Tibial artery (tissue), 4 donors: ENCODE data around the gene CREG1.

Experiments used
- DNase-seq, 2 donors: peaks; one replicate each; pipeline ENCODE4 v3.0.0-alpha.2; 2019
- H3K27ac ChIP-seq, 2 donors: fragments of 200-600 bp; sonication (generic) in 1 of 2; 1 replicate in 1 of 2; 2 replicates in 1 of 2; pipeline ENCODE4 v1.5.1; 2018 to 2019; ENCODE audit warnings: mild to moderate bottlenecking in 1 of 2
- H3K27me3 ChIP-seq, 2 donors: fragments of 200-600 bp; sonication (generic) in 1 of 2; one replicate each; pipeline versions ENCODE4 v1.5.1 to v1.6.0; 2016 to 2019
- H3K36me3 ChIP-seq, 3 donors: fragments of 200-600 bp; sonication (generic) in 2 of 3; one replicate each; pipeline ENCODE4 v1.5.1; 2016 to 2019; ENCODE audit warnings: mild to moderate bottlenecking in 2 of 3
- H3K4me1 ChIP-seq, 4 donors: fragments of 200-600 bp; sonication (generic) in 2 of 4; 1 replicate in 3 of 4; 2 replicates in 1 of 4; pipeline ENCODE4 v1.5.1; 2016 to 2019
- H3K4me3 ChIP-seq, 2 donors: fragments of 200-600 bp; sonication (generic) in 1 of 2; 1 replicate in 1 of 2; 2 replicates in 1 of 2; pipeline ENCODE4 v1.5.1; 2018 to 2019; ENCODE audit warnings: mild to moderate bottlenecking in 2 of 2
- H3K9me3 ChIP-seq, 3 donors: fragments of 200-600 bp; sonication (generic) in 1 of 3; one replicate each; pipeline ENCODE4 v1.5.1; 2016 to 2019
- CTCF ChIP-seq, 2 experiments: fragments of 200-600 bp in 1 of 2; fragments of 450-650 bp in 1 of 2; IDR thresholded peaks; one replicate each; pipeline ENCODE4 v1.5.1; 2017 to 2019; ENCODE audit warnings: antibody characterized with exemption in 2 of 2, mild to moderate bottlenecking in 1 of 2, moderate library complexity in 1 of 2
- intact Hi-C: fragments of 100-400 bp; cut with DNase I; formaldehyde crosslinking; loops from one replicate; pipeline ENCODE4 v1.15.0; 2023; ENCODE audit warnings: low total_unique reads

The CREG1 gene

GRCh38 chr1:167553136-167554027 lies at the start of gene CREG1:
Gene CREG1, minus strand, starts transcription at chr1:167553762.
- Histone ChIP-seq H3K27me3 (no peaks in the 10 kb centered on the region), H3K4me3 (peak within 1 kb of the TSS; percentile 85), H3K27ac (peak within 1 kb of the TSS; percentile 75 to 76), H3K9me3 (no peaks in the 10 kb centered on the region), H3K36me3 (no peaks in the 10 kb centered on the region), H3K4me1 (peaks cover 0 to 31% (median 21%) of the 10 kb centered on the region in 4 donors)
- peak; percentile 94 to 96 for DNase-seq
- no peak for TF ChIP-seq CTCF (IDR thresholded peaks at IDR 0.05)
- intact Hi-C loops = loop anchor here (5.0 kb wide), 1 partner anchor 676 kb away; the partner anchor contains the start of gene TADA1

GRCh38 chr1:167602840-167603239 lies 49.3 kb upstream of the CREG1 start:
- Histone ChIP-seq H3K27ac (no peak overlapping the region), H3K4me3 (no peak overlapping the region), H3K4me1 (peaks cover 0 to 21% (median 10%) of the 10 kb centered on the region in 4 donors), H3K9me3 (peaks cover 0 to 11% (median 11%) of the 10 kb centered on the region in 3 donors), H3K36me3 (no peaks in the 10 kb centered on the region), H3K27me3 (no peaks in the 10 kb centered on the region)
- no peak for DNase-seq
- intact Hi-C loops = loop anchor here (10.0 kb wide), 1 partner anchor 192 kb away; no protein-coding TSS in a partner anchor
- TF ChIP-seq CTCF (IDR thresholded peaks at IDR 0.05) = no peak

GRCh38 chr1:167601442-167602383 lies 48.2 kb upstream of the CREG1 start:
- Histone ChIP-seq H3K27ac (peak overlapping the region in 1 of 2 donors; percentile 17), H3K4me1 (peaks cover 0 to 21% (median 10%) of the 10 kb centered on the region in 4 donors), H3K4me3 (no peak overlapping the region), H3K36me3 (no peaks in the 10 kb centered on the region), H3K9me3 (peaks cover 0 to 1% (median 0%) of the 10 kb centered on the region in 3 donors), H3K27me3 (no peaks in the 10 kb centered on the region)
- intact Hi-C loops = loop anchor here (2.0 to 10.0 kb wide), 2 partner anchors 85 to 193 kb away; no protein-coding TSS in a partner anchor
- no peak for TF ChIP-seq CTCF (IDR thresholded peaks at IDR 0.05)
- DNase-seq = peak; percentile 67 to 73

GRCh38 chr1:167599957-167600581 lies 46.5 kb upstream of the CREG1 start:
- H3K4me3 ChIP-seq = no peak overlapping the region
- TF ChIP-seq CTCF (IDR thresholded peaks at IDR 0.05) = peak; percentile 57 to 70
- no peaks in the 10 kb centered on the region for H3K27me3 ChIP-seq
- DNase-seq = peak in 1 of 2 donors; percentile 41
- intact Hi-C loops = loop anchor here (2.0 to 10.0 kb wide), 2 partner anchors 87 to 195 kb away; no protein-coding TSS in a partner anchor
- H3K36me3 ChIP-seq = no peaks in the 10 kb centered on the region
- peaks cover 0 to 21% (median 10%) of the 10 kb centered on the region in 4 donors for H3K4me1 ChIP-seq
- no peak overlapping the region for H3K27ac ChIP-seq
- H3K9me3 ChIP-seq = no peaks in the 10 kb centered on the region

GRCh38 chr1:167594822-167595221 lies 41.3 kb upstream of the CREG1 start:
- TF ChIP-seq CTCF (IDR thresholded peaks at IDR 0.05) = no peak
- no peak overlapping the region for H3K27ac ChIP-seq
- H3K9me3 ChIP-seq = no peaks in the 10 kb centered on the region
- DNase-seq = no peak
- H3K4me3 ChIP-seq = no peak overlapping the region
- intact Hi-C loops = no loop called here
- H3K36me3 ChIP-seq = no peaks in the 10 kb centered on the region
- H3K27me3 ChIP-seq = no peaks in the 10 kb centered on the region
- no peaks in the 10 kb centered on the region for H3K4me1 ChIP-seq
